ENCODE results near the gene KIAA0930.
"Not testable (repeated sequence)": the region's sequence is repeated elsewhere in the genome, so short reads cannot be mapped to it uniquely, and the experiment has no call there.

The KIAA0930 gene

GRCh38 chr22:45200860-45201511, 39.7 kb downstream of the KIAA0930 start:
- no peak for DNase-seq

- no peak for DNase-seq
These were observed 40.5 kb downstream of the KIAA0930 start for GRCh38 chr22:45200230-45200629.

- no peak for DNase-seq
These were observed 41.0 kb downstream of the KIAA0930 start for GRCh38 chr22:45199723-45200122.

GRCh38 chr22:45198463-45198795, 42.3 kb downstream of the KIAA0930 start:
- no peak for DNase-seq

GRCh38 chr22:45197606-45198462, 42.9 kb downstream of the KIAA0930 start:
- no peak for DNase-seq

GRCh38 chr22:45196926-45197605, 43.6 kb downstream of the KIAA0930 start:
- DNase-seq: no peak

- no peak for DNase-seq
These were observed 44.4 kb downstream of the KIAA0930 start for GRCh38 chr22:45196308-45196707.

GRCh38 chr22:45195616-45196015, 45.1 kb downstream of the KIAA0930 start:
- no peak for DNase-seq

GRCh38 chr22:45194686-45195085, 46.0 kb downstream of the KIAA0930 start:
- no peak for DNase-seq

- no peak for DNase-seq
These were observed 48.0 kb downstream of the KIAA0930 start for GRCh38 chr22:45192701-45193187.

GRCh38 chr22:45191746-45192145, 48.9 kb downstream of the KIAA0930 start:
- DNase-seq: not testable (repeated sequence)

- DNase-seq: no peak
These were observed 50.4 kb downstream of the KIAA0930 start for GRCh38 chr22:45190202-45190872.

- no peak for DNase-seq
These were observed 51.9 kb downstream of the KIAA0930 start for GRCh38 chr22:45188779-45189178.

- DNase-seq: no peak
These were observed 52.8 kb downstream of the KIAA0930 start for GRCh38 chr22:45187891-45188290.

GRCh38 chr22:45185718-45186514, 54.8 kb downstream of the KIAA0930 start:
- no peak for DNase-seq

- no peak for DNase-seq
These were observed 56.7 kb downstream of the KIAA0930 start for GRCh38 chr22:45183974-45184373.

GRCh38 chr22:45181766-45182165, 58.9 kb downstream of the KIAA0930 start:
- no peak for DNase-seq

- no peak for DNase-seq
These were observed 59.5 kb downstream of the KIAA0930 start for GRCh38 chr22:45181240-45181639.

- DNase-seq: no peak
These were observed 60.5 kb downstream of the KIAA0930 start for GRCh38 chr22:45180146-45180679.

- DNase-seq: no peak
These were observed 61.2 kb downstream of the KIAA0930 start for GRCh38 chr22:45179276-45180049.

Measured in SHP77 (cell line).